Neural cell (in vitro differentiated cells): ENCODE measurements around the gene ADAMTS17. TPM values are rescaled to one million over a fixed set of nuclear protein-coding genes. Genes with fewer than 3 reads are reported as not detected.

Experiments used
- H2AFZ ChIP-seq: fragments of 200-600, 300-800 bp; sonication (generic), shearing (Covaris generic); 2 replicates; pipeline ENCODE4 v1.6.0; 2014; ENCODE audit warnings: low read depth, mild to moderate bottlenecking, antibody characterized with exemption, low read length, moderate library complexity
- H3F3A ChIP-seq: fragments of 200-600 bp; shearing (Covaris generic); 2 replicates; pipeline ENCODE4 v1.6.1; 2016; ENCODE audit warnings: mild to moderate bottlenecking, moderate library complexity, mixed read lengths, antibody characterized with exemption, low read length; ENCODE audit not compliant: insufficient read depth, poor library complexity, severe bottlenecking
- H3K27ac ChIP-seq: fragments of 200-600, 300-800 bp; sonication (generic), shearing (Covaris generic); 2 replicates; pipeline ENCODE4 v1.5.1; 2014; ENCODE audit warnings: mild to moderate bottlenecking, low read length, moderate library complexity
- H3K27me3 ChIP-seq: fragments of 300-800, 200-600 bp; sonication (generic), shearing (Covaris generic); 2 replicates; pipeline ENCODE4 v1.6.0; 2014; ENCODE audit warnings: mild to moderate bottlenecking, low read depth, low read length, moderate library complexity; ENCODE audit not compliant: insufficient read depth
- H3K36me3 ChIP-seq: fragments of 300-800, 200-600 bp; sonication (generic), shearing (Covaris generic); 2 replicates; pipeline ENCODE4 v1.5.1; 2014; ENCODE audit warnings: mild to moderate bottlenecking, antibody characterized with exemption, low read length, moderate library complexity; ENCODE audit not compliant: insufficient read depth
- H3K4me2 ChIP-seq: fragments of 300-800, 200-600 bp; sonication (generic), shearing (Covaris generic); 2 replicates; pipeline ENCODE4 v1.6.0; 2014; ENCODE audit warnings: mild to moderate bottlenecking, low read length
- H3K4me3 ChIP-seq: fragments of 300-800, 200-600 bp; sonication (generic), shearing (Covaris generic); 2 replicates; pipeline ENCODE4 v1.5.1; 2014; ENCODE audit warnings: mild to moderate bottlenecking, low read length, moderate library complexity
- H3K79me2 ChIP-seq: fragments of 200-600 bp; shearing (Covaris generic); replicated peaks from 2 replicates; pipeline ENCODE4 v1.6.0; 2014; ENCODE audit warnings: mild to moderate bottlenecking, low read length, moderate library complexity; ENCODE audit not compliant: insufficient read depth
- H3K9ac ChIP-seq: fragments of 300-800, 200-600 bp; sonication (generic), shearing (Covaris generic); 2 replicates; pipeline ENCODE4 v1.6.1; 2016; ENCODE audit warnings: mild to moderate bottlenecking, low read length, mixed read lengths
- H3K9me2 ChIP-seq: fragments of 200-600 bp; shearing (Covaris generic); 2 replicates; pipeline ENCODE4 v1.6.1; 2016; ENCODE audit warnings: mild to moderate bottlenecking, low read length, mixed read lengths; ENCODE audit not compliant: insufficient read depth
- H3K9me3 ChIP-seq: fragments of 200-600, 300-800 bp; sonication (generic), shearing (Covaris generic); 2 replicates; pipeline ENCODE4 v1.6.1; 2016; ENCODE audit warnings: mild to moderate bottlenecking, mixed run types, low read length, moderate library complexity, mixed read lengths
- H4K20me1 ChIP-seq: fragments of 200-600 bp; shearing (Covaris generic); 2 replicates; pipeline ENCODE4 v1.6.1; 2016; ENCODE audit warnings: mild to moderate bottlenecking, mixed run types; ENCODE audit not compliant: insufficient read depth
- CTCF ChIP-seq: fragments of 450-650 bp; IDR thresholded peaks from 2 replicates; pipeline ENCODE4 v1.5.1; 2014; ENCODE audit warnings: antibody characterized with exemption, mild to moderate bottlenecking, moderate library complexity; ENCODE audit not compliant: poor library complexity, severe bottlenecking
- EP300 ChIP-seq: fragments of 450-650 bp; conservative IDR thresholded peaks from 2 replicates; pipeline ENCODE4 v1.6.1; 2014; ENCODE audit warnings: antibody characterized with exemption, mild to moderate bottlenecking, moderate library complexity; ENCODE audit not compliant: poor library complexity, severe bottlenecking
- EZH2 ChIP-seq: fragments of 200-600, 300-800 bp; shearing (Covaris generic), sonication (generic); IDR thresholded peaks from 2 replicates; pipeline ENCODE4 v1.6.1; 2014; ENCODE audit warnings: antibody characterized with exemption, low read length, borderline replicate concordance, mild to moderate bottlenecking; ENCODE audit not compliant: insufficient read depth, poor library complexity, severe bottlenecking
- MXI1 ChIP-seq: fragments of 450-650 bp; conservative IDR thresholded peaks from 2 replicates; pipeline ENCODE4 v1.6.1; 2014; ENCODE audit warnings: antibody characterized with exemption, mild to moderate bottlenecking; ENCODE audit not compliant: poor library complexity, severe bottlenecking
- POLR2AphosphoS5 ChIP-seq: IDR thresholded peaks from 2 replicates; pipeline ENCODE4 v1.6.1; 2012
- RAD21 ChIP-seq: fragments of 450-650 bp; conservative IDR thresholded peaks from 2 replicates; pipeline ENCODE4 v1.6.1; 2014; ENCODE audit warnings: antibody characterized with exemption, mild to moderate bottlenecking, moderate library complexity
- SMC3 ChIP-seq: fragments of 450-650 bp; conservative IDR thresholded peaks from 2 replicates; pipeline ENCODE4 v1.6.1; 2014; ENCODE audit warnings: antibody characterized with exemption, mild to moderate bottlenecking, moderate library complexity; ENCODE audit not compliant: poor library complexity
- TAF1 ChIP-seq: IDR thresholded peaks from 2 replicates; pipeline ENCODE4 v1.6.1; 2012; ENCODE audit warnings: low read depth
- polyA plus RNA-seq: library from polyadenylated mRNA; depleted of rRNA; stranded (reverse); fragments of >200 nt; gene quantifications from 2 replicates; pipeline ENCODE4 v1.2.3, GENCODE V29; 2014
- TF ChIP-seq, protein P1 (sequence below): IDR thresholded peaks from 2 replicates; pipeline ENCODE4 v1.6.1; 2012; ENCODE audit warnings: borderline replicate concordance

Gene ADAMTS17
- polyA plus RNA-seq, 1 donor from 2014 or later = 0.04 TPM

DNA sequence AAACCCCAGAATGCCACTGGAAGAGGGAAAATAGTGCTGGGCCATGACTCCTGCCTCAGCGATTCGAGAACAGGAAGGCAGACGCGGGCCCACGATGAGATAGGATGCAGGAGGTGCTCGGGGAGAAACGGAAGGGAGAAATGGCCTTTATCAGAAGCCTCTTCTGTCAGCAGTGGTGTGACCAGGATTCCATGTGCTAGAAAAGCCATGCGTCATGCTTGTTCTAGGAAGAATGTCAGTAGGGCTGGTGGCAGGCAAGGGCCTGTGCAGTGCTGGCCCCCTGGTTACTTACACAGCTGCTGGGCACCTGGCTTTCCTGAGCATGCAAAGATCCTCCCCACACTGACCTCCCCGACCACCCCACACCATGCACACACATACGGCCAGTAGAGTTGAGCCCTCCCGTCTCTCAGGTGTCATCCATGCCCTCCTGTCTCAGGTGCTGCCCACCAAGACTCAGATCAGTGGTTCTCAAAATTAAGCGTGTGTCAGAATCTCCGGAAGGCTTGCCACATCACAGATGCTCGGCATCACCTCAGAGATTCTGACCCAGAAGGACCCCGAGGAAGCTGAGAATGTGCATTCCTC lies 106.7 kb downstream of the ADAMTS17 start:
- Histone ChIP-seq H3K9me3 (no peaks in the 10 kb centered on the region), H3K27ac (no peak overlapping the region), H3K9ac (no peak overlapping the region), H3K4me2 (no peak overlapping the region), H3K27me3 (no peaks in the 10 kb centered on the region), H3K36me3 (no peaks in the 10 kb centered on the region), H3F3A (no peaks in the 10 kb centered on the region), H3K4me3 (no peak overlapping the region), H3K79me2 (no peaks in the 10 kb centered on the region), H2AFZ (no peak overlapping the region), H3K9me2 (no peaks in the 10 kb centered on the region), H4K20me1 (no peaks in the 10 kb centered on the region)
- TF ChIP-seq CTCF = no peak
- no peak for TF ChIP-seq RAD21
- TF ChIP-seq SMC3 = no peak
- no peak for TF ChIP-seq EP300

DNA sequence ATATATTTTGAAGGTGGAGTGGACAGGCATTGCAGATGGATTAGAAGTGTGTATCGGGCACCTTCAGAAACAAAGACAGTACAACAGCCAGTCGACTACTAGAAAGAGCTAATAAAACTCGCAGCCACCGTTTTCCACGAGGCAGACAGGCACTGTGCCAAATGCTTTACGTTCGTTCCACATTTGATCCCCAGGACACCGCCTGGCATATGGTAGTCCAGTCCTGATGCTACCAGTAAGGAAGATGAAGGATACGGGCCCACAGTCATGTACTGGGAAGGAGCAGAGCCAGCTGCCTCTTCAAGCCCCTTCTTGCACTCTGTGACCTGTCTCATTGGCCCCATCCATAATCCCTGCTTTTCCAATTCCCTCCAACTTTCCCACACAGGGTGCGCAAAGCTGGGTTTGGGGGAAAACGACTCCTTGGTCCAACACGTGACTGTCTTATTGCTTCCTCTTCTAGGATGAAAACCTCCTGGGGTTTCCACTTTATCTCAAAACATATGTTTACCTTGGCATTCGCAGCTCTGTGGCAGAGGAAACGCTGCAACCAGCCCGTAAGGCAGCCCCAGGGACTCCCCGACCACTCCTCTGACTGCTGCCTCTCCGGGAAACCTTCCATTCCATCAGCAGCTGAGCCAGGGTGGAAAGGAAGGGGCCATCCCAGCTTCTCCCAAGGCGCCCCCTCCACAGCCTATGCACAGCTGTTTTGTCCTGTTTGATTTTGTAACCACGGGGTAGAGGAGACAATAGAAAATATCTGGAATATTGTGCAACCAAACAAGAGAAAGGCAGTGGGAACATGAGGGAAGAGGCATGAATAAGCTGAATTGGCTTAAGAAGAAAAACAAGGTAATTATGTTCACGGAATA lies 107.4 kb downstream of the ADAMTS17 start:
- H3K79me2 ChIP-seq = no peaks in the 10 kb centered on the region
- H3K9me3 ChIP-seq = no peaks in the 10 kb centered on the region
- TF ChIP-seq POLR2AphosphoS5 = no peak
- no peak for TF ChIP-seq TAF1
- TF ChIP-seq, protein P1, sequence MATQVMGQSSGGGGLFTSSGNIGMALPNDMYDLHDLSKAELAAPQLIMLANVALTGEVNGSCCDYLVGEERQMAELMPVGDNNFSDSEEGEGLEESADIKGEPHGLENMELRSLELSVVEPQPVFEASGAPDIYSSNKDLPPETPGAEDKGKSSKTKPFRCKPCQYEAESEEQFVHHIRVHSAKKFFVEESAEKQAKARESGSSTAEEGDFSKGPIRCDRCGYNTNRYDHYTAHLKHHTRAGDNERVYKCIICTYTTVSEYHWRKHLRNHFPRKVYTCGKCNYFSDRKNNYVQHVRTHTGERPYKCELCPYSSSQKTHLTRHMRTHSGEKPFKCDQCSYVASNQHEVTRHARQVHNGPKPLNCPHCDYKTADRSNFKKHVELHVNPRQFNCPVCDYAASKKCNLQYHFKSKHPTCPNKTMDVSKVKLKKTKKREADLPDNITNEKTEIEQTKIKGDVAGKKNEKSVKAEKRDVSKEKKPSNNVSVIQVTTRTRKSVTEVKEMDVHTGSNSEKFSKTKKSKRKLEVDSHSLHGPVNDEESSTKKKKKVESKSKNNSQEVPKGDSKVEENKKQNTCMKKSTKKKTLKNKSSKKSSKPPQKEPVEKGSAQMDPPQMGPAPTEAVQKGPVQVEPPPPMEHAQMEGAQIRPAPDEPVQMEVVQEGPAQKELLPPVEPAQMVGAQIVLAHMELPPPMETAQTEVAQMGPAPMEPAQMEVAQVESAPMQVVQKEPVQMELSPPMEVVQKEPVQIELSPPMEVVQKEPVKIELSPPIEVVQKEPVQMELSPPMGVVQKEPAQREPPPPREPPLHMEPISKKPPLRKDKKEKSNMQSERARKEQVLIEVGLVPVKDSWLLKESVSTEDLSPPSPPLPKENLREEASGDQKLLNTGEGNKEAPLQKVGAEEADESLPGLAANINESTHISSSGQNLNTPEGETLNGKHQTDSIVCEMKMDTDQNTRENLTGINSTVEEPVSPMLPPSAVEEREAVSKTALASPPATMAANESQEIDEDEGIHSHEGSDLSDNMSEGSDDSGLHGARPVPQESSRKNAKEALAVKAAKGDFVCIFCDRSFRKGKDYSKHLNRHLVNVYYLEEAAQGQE = no peak
- no peak for TF ChIP-seq CTCF
- TF ChIP-seq EP300 = no peak
- TF ChIP-seq RAD21 = no peak
- TF ChIP-seq MXI1 = no peak
- TF ChIP-seq SMC3 = no peak
- no peak for TF ChIP-seq EZH2
- H3K9ac ChIP-seq = no peak overlapping the region
- H3K9me2 ChIP-seq = no peaks in the 10 kb centered on the region
- H4K20me1 ChIP-seq = no peaks in the 10 kb centered on the region
- no peaks in the 10 kb centered on the region for H3K27me3 ChIP-seq
- no peaks in the 10 kb centered on the region for H3K36me3 ChIP-seq
- H3K4me3 ChIP-seq = no peak overlapping the region
- no peak overlapping the region for H2AFZ ChIP-seq
- no peak overlapping the region for H3K27ac ChIP-seq
- no peak overlapping the region for H3K4me2 ChIP-seq
- no peaks in the 10 kb centered on the region for H3F3A ChIP-seq
